ENCODE data around the gene SCO1. TPM values are rescaled to one million over a fixed set of nuclear protein-coding genes. Genes with fewer than 3 reads are reported as not detected.

Gene SCO1
- total RNA-seq, 1 donor from 2014 or later: 32.4 TPM

GRCh38 chr17:10718547-10718946 lies 21.2 kb upstream of the SCO1 start:
- Histone ChIP-seq H3K9ac (no peak overlapping the region), H3K27ac (no peak overlapping the region), H3F3A (ENCODE audit: low read depth) (no peaks in the 10 kb centered on the region), H3K4me1 (no peaks in the 10 kb centered on the region), H4K20me1 (ENCODE audit: low read depth) (no peaks in the 10 kb centered on the region), H3K9me3 (ENCODE audit: low read depth) (no peaks in the 10 kb centered on the region), H3K79me2 (ENCODE audit: low read depth) (no peaks in the 10 kb centered on the region), H3K36me3 (no peaks in the 10 kb centered on the region), H3K4me3 (no peak overlapping the region), H2AFZ (replicated peaks) (no peak overlapping the region), H3K4me2 (no peak overlapping the region), H3K27me3 (no peaks in the 10 kb centered on the region)
- H3K4me1 Mint-ChIP-seq: no peaks in the 10 kb centered on the region
- no peak for TF ChIP-seq CTCF (IDR thresholded peaks at IDR 0.05)
- no peak for TF ChIP-seq EZH2phosphoT487 (IDR thresholded peaks at IDR 0.05)
- no peak for TF ChIP-seq EZH2 (IDR thresholded peaks at IDR 0.05)
- no peak overlapping the region for H3K4me3 Mint-ChIP-seq
- H3K27me3 Mint-ChIP-seq (ENCODE audit: insufficient read depth, low read depth): no peaks in the 10 kb centered on the region
- no peak for DNase-seq (ENCODE audit: low spot score)
- H3K9me3 Mint-ChIP-seq: no peaks in the 10 kb centered on the region
- H3K36me3 Mint-ChIP-seq: no peaks in the 10 kb centered on the region
- H3K27ac Mint-ChIP-seq: no peak overlapping the region

DNA sequence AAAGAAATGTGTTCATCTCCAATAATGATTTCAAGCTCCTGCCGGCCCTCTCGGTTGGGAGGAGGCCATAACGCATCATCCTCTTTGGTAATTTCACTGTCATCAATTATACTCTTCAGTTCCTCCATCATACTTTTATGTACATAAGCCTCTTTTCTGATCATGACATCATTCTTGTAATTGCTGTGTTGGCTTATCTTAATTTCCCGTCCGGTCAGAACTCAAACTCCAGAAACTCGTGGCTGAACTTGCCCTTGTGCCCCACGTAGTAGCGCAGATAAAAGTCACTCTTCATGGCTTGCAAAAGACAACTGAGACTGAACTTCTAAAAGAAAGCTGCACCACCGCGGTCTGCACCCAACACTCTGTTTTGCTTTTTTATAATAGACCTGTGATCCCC lies 18.9 kb upstream of the SCO1 start:
- Histone ChIP-seq H3F3A (ENCODE audit: low read depth) (no peaks in the 10 kb centered on the region), H4K20me1 (ENCODE audit: low read depth) (no peaks in the 10 kb centered on the region), H3K36me3 (no peaks in the 10 kb centered on the region), H3K27ac (no peak overlapping the region), H3K27me3 (no peaks in the 10 kb centered on the region), H3K4me2 (no peak overlapping the region), H3K79me2 (ENCODE audit: low read depth) (no peaks in the 10 kb centered on the region), H3K4me1 (no peaks in the 10 kb centered on the region), H3K9me3 (ENCODE audit: low read depth) (no peaks in the 10 kb centered on the region), H3K9ac (no peak overlapping the region), H3K4me3 (no peak overlapping the region), H2AFZ (replicated peaks) (no peak overlapping the region)
- no peaks in the 10 kb centered on the region for H3K9me3 Mint-ChIP-seq
- no peaks in the 10 kb centered on the region for H3K4me1 Mint-ChIP-seq
- no peak for DNase-seq (ENCODE audit: low spot score)
- TF ChIP-seq CTCF (IDR thresholded peaks at IDR 0.05) (no peak), EZH2phosphoT487 (IDR thresholded peaks at IDR 0.05) (no peak), EZH2 (IDR thresholded peaks at IDR 0.05) (no peak)
- no peaks in the 10 kb centered on the region for H3K27me3 Mint-ChIP-seq (ENCODE audit: insufficient read depth, low read depth)
- H3K36me3 Mint-ChIP-seq: peaks cover 3% of the 10 kb centered on the region
- no peak overlapping the region for H3K4me3 Mint-ChIP-seq
- H3K27ac Mint-ChIP-seq: no peak overlapping the region

- Histone ChIP-seq H3K27me3 (no peaks in the 10 kb centered on the region), H3K4me3 (no peak overlapping the region), H3K27ac (no peak overlapping the region), H3F3A (ENCODE audit: low read depth) (no peaks in the 10 kb centered on the region), H3K79me2 (ENCODE audit: low read depth) (no peaks in the 10 kb centered on the region), H3K36me3 (no peaks in the 10 kb centered on the region), H3K4me2 (no peak overlapping the region), H2AFZ (replicated peaks) (no peak overlapping the region), H3K9ac (no peak overlapping the region), H3K4me1 (no peaks in the 10 kb centered on the region), H4K20me1 (ENCODE audit: low read depth) (no peaks in the 10 kb centered on the region), H3K9me3 (ENCODE audit: low read depth) (no peaks in the 10 kb centered on the region)
- Mint-ChIP-seq H3K9me3 (no peaks in the 10 kb centered on the region), H3K27ac (no peak overlapping the region), H3K36me3 (peaks cover 11% of the 10 kb centered on the region), H3K4me3 (no peak overlapping the region), H3K4me1 (no peaks in the 10 kb centered on the region), H3K27me3 (ENCODE audit: insufficient read depth, low read depth) (no peaks in the 10 kb centered on the region)
- no peak for TF ChIP-seq CTCF (IDR thresholded peaks at IDR 0.05)
- no peak for TF ChIP-seq EZH2 (IDR thresholded peaks at IDR 0.05)
- TF ChIP-seq EZH2phosphoT487 (IDR thresholded peaks at IDR 0.05): no peak
- no peak for DNase-seq (ENCODE audit: low spot score)
Observed at GRCh38 chr17:10713318-10713717, 16.0 kb upstream of the SCO1 start.
